Activated CD4-positive, alpha-beta T cell treated with anti-CD3 and anti-CD28 coated beads, Interleukin-2, amount 10 ng/mL, durations not matched to agents 7 days and 5 days (primary cell): ENCODE measurements around the gene PKD1. TPM values are rescaled to one million over a fixed set of nuclear protein-coding genes. Genes with fewer than 3 reads are reported as not detected.

Source experiments
- CTCF ChIA-PET: fragments of 350-600 bp; sonication (Branson Sonifier 250); formaldehyde crosslinking; loops from one replicate; lab custom pipeline; 2021; ENCODE audit warnings: antibody characterized with exemption; lab: Charles Lee
- POLR2A ChIA-PET: fragments of 350-600 bp; sonication (Branson Sonifier 250); formaldehyde crosslinking; loops from one replicate; lab custom pipeline; 2021; ENCODE audit warnings: antibody characterized with exemption; lab: Charles Lee
- DNase-seq: peaks from one replicate; pipeline ENCODE4 v3.0.0-alpha.2; 2020
- H3K27ac Mint-ChIP-seq: one replicate; pipeline ENCODE4 v1.8.0; 2021; ENCODE audit warnings: mild to moderate bottlenecking, moderate library complexity, mixed read lengths
- H3K27me3 Mint-ChIP-seq: one replicate; pipeline ENCODE4 v1.8.0; 2021; ENCODE audit warnings: mixed read lengths
- H3K36me3 Mint-ChIP-seq: one replicate; pipeline ENCODE4 v1.8.0; 2021; ENCODE audit warnings: low read depth, mixed read lengths
- H3K4me1 Mint-ChIP-seq: one replicate; pipeline ENCODE4 v1.8.0; 2021; ENCODE audit warnings: mixed read lengths
- H3K4me3 Mint-ChIP-seq: one replicate; pipeline ENCODE4 v1.8.0; 2021; ENCODE audit warnings: mild to moderate bottlenecking, moderate library complexity, mixed read lengths
- H3K9me3 Mint-ChIP-seq: one replicate; pipeline ENCODE4 v1.8.0; 2021; ENCODE audit warnings: mixed read lengths
- total RNA-seq, 2 experiments: library from RNA; stranded (reverse); gene quantifications; one replicate each; pipeline ENCODE4 v1.2.3, GENCODE V29; 2021

The PKD1 gene
- total RNA-seq, 2 experiments from 2014 or later, result 72.9 to 77.2 TPM

- CTCF ChIA-PET, result interaction anchor here (0.6 to 1.6 kb wide), 3 partner anchors 28 to 162 kb away, joined by 3 to 4 read pairs (median 3); no protein-coding TSS in a partner anchor
- no peak overlapping the region for H3K4me3 Mint-ChIP-seq
- H3K27me3 Mint-ChIP-seq, result no peaks in the 10 kb centered on the region
- H3K36me3 Mint-ChIP-seq, result peaks cover 5% of the 10 kb centered on the region
- no peaks in the 10 kb centered on the region for H3K9me3 Mint-ChIP-seq
- no peak overlapping the region for H3K27ac Mint-ChIP-seq
- H3K4me1 Mint-ChIP-seq, result no peaks in the 10 kb centered on the region
- DNase-seq, result no peak
- POLR2A ChIA-PET, result no interaction called here
These were observed 45.8 kb downstream of the PKD1 start for GRCh38 chr16:2089706-2090480.

DNA sequence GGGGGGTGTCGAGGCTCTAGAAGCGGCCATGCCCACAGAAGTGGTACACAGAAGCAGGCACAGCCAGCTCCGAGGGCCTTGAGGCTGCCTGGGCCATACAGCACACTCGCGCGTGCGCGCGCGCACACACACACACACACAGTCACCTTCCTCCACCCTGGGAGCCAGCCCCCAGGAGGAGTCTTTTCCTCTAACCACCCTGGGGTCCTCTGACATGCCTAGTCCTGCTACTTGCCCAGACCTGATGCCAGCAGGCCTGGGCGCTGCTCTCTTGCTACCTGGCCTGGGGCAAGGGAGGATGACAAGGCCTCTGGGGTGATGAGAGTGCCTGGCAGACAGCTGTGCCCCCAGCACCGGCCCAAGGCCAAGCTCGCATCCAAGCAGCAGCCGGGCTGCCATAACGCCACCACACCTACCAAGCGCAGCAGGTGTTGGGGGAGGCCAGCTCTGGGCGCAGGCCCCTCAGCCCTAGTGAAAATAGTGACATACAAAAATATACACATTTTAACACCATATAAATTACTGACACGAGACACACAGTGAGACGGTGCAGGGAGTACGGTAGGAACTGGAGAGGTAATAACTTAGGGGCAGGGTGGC is 46.8 kb downstream of the PKD1 start:
- CTCF ChIA-PET, result no interaction called here

DNA sequence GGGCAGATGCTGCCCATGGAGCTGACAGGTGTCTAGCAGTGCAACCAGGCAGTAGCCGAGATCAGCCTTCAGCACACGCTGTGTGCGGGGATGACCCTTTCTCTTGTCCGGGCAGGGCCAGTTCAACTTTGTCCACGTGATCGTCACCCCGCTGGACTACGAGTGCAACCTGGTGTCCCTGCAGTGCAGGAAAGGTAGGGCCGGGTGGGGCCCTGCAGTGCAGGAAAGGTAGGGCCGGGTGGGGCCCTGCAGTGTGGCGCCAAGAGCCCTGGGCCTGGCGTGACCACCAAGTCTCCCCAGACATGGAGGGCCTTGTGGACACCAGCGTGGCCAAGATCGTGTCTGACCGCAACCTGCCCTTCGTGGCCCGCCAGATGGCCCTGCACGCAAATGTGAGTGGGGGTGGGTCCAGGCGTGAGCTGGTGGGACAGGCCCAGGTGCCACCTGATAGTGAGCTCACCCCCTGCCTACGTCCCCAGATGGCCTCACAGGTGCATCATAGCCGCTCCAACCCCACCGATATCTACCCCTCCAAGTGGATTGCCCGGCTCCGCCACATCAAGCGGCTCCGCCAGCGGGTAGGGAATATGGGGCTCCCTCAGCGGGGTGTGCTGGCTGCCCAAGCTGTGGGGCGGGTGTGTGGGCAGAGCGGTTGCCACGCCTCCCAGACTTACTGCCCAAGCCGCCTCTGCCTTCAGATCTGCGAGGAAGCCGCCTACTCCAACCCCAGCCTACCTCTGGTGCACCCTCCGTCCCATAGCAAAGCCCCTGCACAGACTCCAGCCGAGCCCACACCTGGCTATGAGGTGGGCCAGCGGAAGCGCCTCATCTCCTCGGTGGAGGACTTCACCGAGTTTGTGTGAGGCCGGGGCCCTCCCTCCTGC is 47.7 kb downstream of the PKD1 start:
- ChIA-PET CTCF (no interaction called here), POLR2A (no interaction called here)
- no peak for DNase-seq
- Mint-ChIP-seq H3K4me1 (no peaks in the 10 kb centered on the region), H3K27ac (peak overlapping the region; percentile 41), H3K9me3 (no peaks in the 10 kb centered on the region), H3K36me3 (peaks cover 2% of the 10 kb centered on the region), H3K27me3 (no peaks in the 10 kb centered on the region), H3K4me3 (no peak overlapping the region)

More for the DNA sequence above, 46.8 kb downstream of the PKD1 start:
- Mint-ChIP-seq H3K27me3 (no peaks in the 10 kb centered on the region), H3K4me1 (no peaks in the 10 kb centered on the region), H3K4me3 (no peak overlapping the region), H3K9me3 (no peaks in the 10 kb centered on the region), H3K27ac (peak overlapping the region; percentile 9), H3K36me3 (peaks cover 2% of the 10 kb centered on the region)
- POLR2A ChIA-PET, result no interaction called here
- no peak for DNase-seq

- POLR2A ChIA-PET, result no interaction called here
- Mint-ChIP-seq H3K36me3 (peaks cover 2% of the 10 kb centered on the region), H3K4me1 (no peaks in the 10 kb centered on the region), H3K9me3 (no peaks in the 10 kb centered on the region), H3K27ac (no peak overlapping the region), H3K4me3 (no peak overlapping the region), H3K27me3 (no peaks in the 10 kb centered on the region)
- CTCF ChIA-PET, result no interaction called here
- no peak for DNase-seq
These were observed 48.6 kb downstream of the PKD1 start for GRCh38 chr16:2086812-2087747.

DNA sequence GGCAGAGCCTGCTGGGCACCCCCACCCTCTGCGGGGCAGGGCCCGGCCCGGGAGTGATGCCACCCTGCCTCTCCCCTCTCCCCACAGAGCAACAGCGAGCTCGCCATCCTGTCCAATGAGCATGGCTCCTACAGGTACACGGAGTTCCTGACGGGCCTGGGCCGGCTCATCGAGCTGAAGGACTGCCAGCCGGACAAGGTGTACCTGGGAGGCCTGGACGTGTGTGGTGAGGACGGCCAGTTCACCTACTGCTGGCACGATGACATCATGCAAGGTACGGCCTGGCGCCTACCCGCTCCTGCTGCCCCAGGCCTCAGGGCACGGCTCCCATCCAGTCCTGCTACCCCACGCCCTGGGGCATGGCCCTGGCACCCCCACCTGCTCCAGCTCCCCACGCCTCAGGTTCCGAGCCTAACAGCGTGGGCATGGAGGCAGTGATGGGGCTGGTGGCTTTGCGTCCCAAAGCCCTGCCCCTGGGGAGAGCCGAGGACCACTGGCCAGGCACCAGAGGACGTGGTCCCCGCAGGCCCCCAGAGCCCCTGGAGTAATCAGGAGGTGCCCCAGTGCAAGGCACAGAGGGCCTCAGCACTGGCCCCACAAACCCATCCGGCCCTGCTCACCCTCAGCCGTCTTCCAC is 49.5 kb downstream of the PKD1 start:
- ChIA-PET POLR2A (no interaction called here), CTCF (no interaction called here)

GRCh38 chr16:2085669-2086068 is 50.0 kb downstream of the PKD1 start:
- peaks cover 2% of the 10 kb centered on the region for H3K36me3 Mint-ChIP-seq
- no peak overlapping the region for H3K27ac Mint-ChIP-seq
- no peak overlapping the region for H3K4me3 Mint-ChIP-seq
- no peaks in the 10 kb centered on the region for H3K4me1 Mint-ChIP-seq
- POLR2A ChIA-PET, result no interaction called here
- DNase-seq, result no peak
- CTCF ChIA-PET, result no interaction called here
- no peaks in the 10 kb centered on the region for H3K9me3 Mint-ChIP-seq
- no peaks in the 10 kb centered on the region for H3K27me3 Mint-ChIP-seq

More for the DNA sequence above, 49.5 kb downstream of the PKD1 start:
- Mint-ChIP-seq H3K27me3 (no peaks in the 10 kb centered on the region), H3K4me3 (no peak overlapping the region), H3K36me3 (peaks cover 2% of the 10 kb centered on the region), H3K9me3 (no peaks in the 10 kb centered on the region), H3K27ac (no peak overlapping the region), H3K4me1 (no peaks in the 10 kb centered on the region)
- DNase-seq, result no peak

- ChIA-PET POLR2A (no interaction called here), CTCF (no interaction called here)
- Mint-ChIP-seq H3K36me3 (no peaks in the 10 kb centered on the region), H3K27me3 (no peaks in the 10 kb centered on the region), H3K27ac (no peak overlapping the region), H3K4me1 (no peaks in the 10 kb centered on the region), H3K4me3 (no peak overlapping the region), H3K9me3 (no peaks in the 10 kb centered on the region)
- DNase-seq, result no peak
These were observed 50.6 kb downstream of the PKD1 start for GRCh38 chr16:2084895-2085625.

GRCh38 chr16:2083876-2084780 is 51.6 kb downstream of the PKD1 start:
- H3K27ac Mint-ChIP-seq, result no peak overlapping the region
- H3K9me3 Mint-ChIP-seq, result no peaks in the 10 kb centered on the region
- H3K4me3 Mint-ChIP-seq, result no peak overlapping the region
- POLR2A ChIA-PET, result no interaction called here
- no peaks in the 10 kb centered on the region for H3K27me3 Mint-ChIP-seq
- CTCF ChIA-PET, result interaction anchor here (1.6 kb wide), 1 partner anchor 13 kb away, joined by 3 read pairs; no protein-coding TSS in a partner anchor
- no peaks in the 10 kb centered on the region for H3K4me1 Mint-ChIP-seq
- DNase-seq, result no peak
- no peaks in the 10 kb centered on the region for H3K36me3 Mint-ChIP-seq

GRCh38 chr16:2083409-2083808 is 52.3 kb downstream of the PKD1 start:
- ChIA-PET POLR2A (no interaction called here), CTCF (interaction anchor here (1.6 kb wide), 1 partner anchor 12 kb away, joined by 3 read pairs; no protein-coding TSS in a partner anchor)
- Mint-ChIP-seq H3K27me3 (no peaks in the 10 kb centered on the region), H3K4me3 (no peak overlapping the region), H3K9me3 (no peaks in the 10 kb centered on the region), H3K27ac (no peak overlapping the region), H3K36me3 (peaks cover 3% of the 10 kb centered on the region), H3K4me1 (no peaks in the 10 kb centered on the region)
- no peak for DNase-seq

- no peaks in the 10 kb centered on the region for H3K27me3 Mint-ChIP-seq
- no peaks in the 10 kb centered on the region for H3K9me3 Mint-ChIP-seq
- POLR2A ChIA-PET, result no interaction called here
- H3K4me3 Mint-ChIP-seq, result no peak overlapping the region
- H3K27ac Mint-ChIP-seq, result no peak overlapping the region
- CTCF ChIA-PET, result interaction anchor here (1.6 kb wide), 1 partner anchor 11 kb away, joined by 3 read pairs; no protein-coding TSS in a partner anchor
- DNase-seq, result no peak
- no peaks in the 10 kb centered on the region for H3K4me1 Mint-ChIP-seq
- peaks cover 3% of the 10 kb centered on the region for H3K36me3 Mint-ChIP-seq
These were observed 52.7 kb downstream of the PKD1 start for GRCh38 chr16:2082983-2083364.
